GM18499 (cell line): ENCODE measurements around the gene SLC22A23.

Experiments used
- ATAC-seq: cut with Tn5 transposase; IDR thresholded peaks from one replicate; pipeline ENCODE4 v1.9.1; 2021; ENCODE audit warnings: moderate number of reproducible peaks; ENCODE audit not compliant: insufficient read depth, unreplicated experiment

SLC22A23 gene

GRCh38 chr6:3358413-3359100 is 98.3 kb downstream of the SLC22A23 start:
- ATAC-seq, result no peak

- ATAC-seq, result no peak
Observed at GRCh38 chr6:3357678-3358077, 99.2 kb downstream of the SLC22A23 start.

GRCh38 chr6:3356824-3357420 is 99.9 kb downstream of the SLC22A23 start:
- ATAC-seq, result no peak

- peak; percentile 71 for ATAC-seq
Observed at GRCh38 chr6:3356056-3356823, 100.6 kb downstream of the SLC22A23 start.

- ATAC-seq, result no peak
Observed at GRCh38 chr6:3355358-3356055, 101.3 kb downstream of the SLC22A23 start.

- no peak for ATAC-seq
Observed at GRCh38 chr6:3355011-3355357, 101.9 kb downstream of the SLC22A23 start.

- no peak for ATAC-seq
Observed at GRCh38 chr6:3353939-3354338, 102.9 kb downstream of the SLC22A23 start.

- no peak for ATAC-seq
Observed at GRCh38 chr6:3353213-3353903, 103.5 kb downstream of the SLC22A23 start.

- no peak for ATAC-seq
Observed at GRCh38 chr6:3352678-3353077, 104.2 kb downstream of the SLC22A23 start.

- ATAC-seq, result no peak
Observed at GRCh38 chr6:3351829-3352524, 104.9 kb downstream of the SLC22A23 start.

- no peak for ATAC-seq
Observed at GRCh38 chr6:3351105-3351676, 105.7 kb downstream of the SLC22A23 start.

- no peak for ATAC-seq
Observed at GRCh38 chr6:3350252-3350796, 106.5 kb downstream of the SLC22A23 start.

GRCh38 chr6:3349388-3350251 is 107.2 kb downstream of the SLC22A23 start:
- no peak for ATAC-seq

- ATAC-seq, result no peak
Observed at GRCh38 chr6:3348821-3349220, 108.0 kb downstream of the SLC22A23 start.

GRCh38 chr6:3347826-3348225 is 109.0 kb downstream of the SLC22A23 start:
- ATAC-seq, result no peak

- ATAC-seq, result no peak
Observed at GRCh38 chr6:3347247-3347646, 109.6 kb downstream of the SLC22A23 start.

GRCh38 chr6:3346476-3346875 is 110.4 kb downstream of the SLC22A23 start:
- no peak for ATAC-seq

- ATAC-seq, result no peak
Observed at GRCh38 chr6:3345836-3346235, 111.0 kb downstream of the SLC22A23 start.
